ENCODE measurements around the gene PLPP2. TPM values are rescaled to one million over a fixed set of nuclear protein-coding genes. Genes with fewer than 3 reads are reported as not detected.

The PLPP2 gene
- polyA plus RNA-seq, 1 donor from 2014 or later, result 2.1 TPM

DNA sequence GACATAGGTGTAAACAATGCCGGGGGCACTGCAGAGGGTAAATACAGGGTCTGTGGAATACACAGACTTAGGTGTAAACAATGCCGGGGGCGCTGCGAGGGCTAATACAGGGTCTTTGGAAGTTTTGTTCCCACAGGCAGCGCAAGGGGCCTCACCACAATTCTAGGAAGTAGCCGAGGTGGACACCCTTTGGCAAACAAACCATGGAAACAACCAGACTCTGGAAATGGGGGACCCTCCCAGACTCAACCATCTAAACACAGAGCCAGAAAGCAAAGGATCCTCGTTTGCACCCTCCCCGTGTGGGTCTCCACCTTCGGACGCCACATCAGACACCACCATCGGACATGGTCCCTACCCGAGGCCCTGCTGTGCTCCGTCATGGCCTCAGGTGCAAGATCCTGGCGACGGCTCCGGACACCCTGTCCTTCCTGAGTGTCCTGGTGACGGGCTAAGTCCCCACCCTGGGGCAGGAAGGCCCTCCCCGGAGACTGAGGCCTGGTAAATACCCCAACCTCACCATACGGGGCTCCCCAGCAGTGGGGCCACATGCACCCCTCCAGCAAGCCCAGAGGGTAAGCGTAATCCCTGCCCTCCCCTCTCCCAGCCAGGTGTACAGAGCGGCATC, 16.7 kb upstream of the PLPP2 start:
- Histone ChIP-seq H3K4me3 (ENCODE audit: low read length) (no peak overlapping the region), H3K9me2 (ENCODE audit: insufficient read depth, low read length) (no peaks in the 10 kb centered on the region), H3K9me3 (ENCODE audit: low read length) (no peaks in the 10 kb centered on the region), H3F3A (ENCODE audit: insufficient read depth, low read length, poor library complexity, severe bottlenecking) (no peaks in the 10 kb centered on the region), H3K36me3 (ENCODE audit: insufficient read depth, low read length) (no peaks in the 10 kb centered on the region), H3K79me2 (replicated peaks; ENCODE audit: insufficient read depth, low read length) (no peaks in the 10 kb centered on the region), H2AFZ (ENCODE audit: low read depth, low read length) (no peak overlapping the region), H3K27ac (ENCODE audit: low read length) (no peak overlapping the region), H3K27me3 (ENCODE audit: insufficient read depth, low read depth, low read length) (no peaks in the 10 kb centered on the region), H3K9ac (ENCODE audit: low read length) (no peak overlapping the region), H3K4me2 (ENCODE audit: low read length) (no peak overlapping the region), H4K20me1 (ENCODE audit: insufficient read depth) (no peaks in the 10 kb centered on the region)
- TF ChIP-seq EP300 (conservative IDR thresholded peaks at IDR 0.05; ENCODE audit: poor library complexity, severe bottlenecking) (no peak), SMC3 (conservative IDR thresholded peaks at IDR 0.05; ENCODE audit: poor library complexity) (no peak), MXI1 (conservative IDR thresholded peaks at IDR 0.05; ENCODE audit: poor library complexity, severe bottlenecking) (no peak), TAF1 (IDR thresholded peaks at IDR 0.05; ENCODE audit: low read depth) (no peak), RAD21 (conservative IDR thresholded peaks at IDR 0.05) (no peak), POLR2AphosphoS5 (IDR thresholded peaks at IDR 0.05) (no peak), EZH2 (IDR thresholded peaks at IDR 0.05; ENCODE audit: borderline replicate concordance, insufficient read depth, low read length, poor library complexity, severe bottlenecking) (no peak)
- TF ChIP-seq, protein P1, sequence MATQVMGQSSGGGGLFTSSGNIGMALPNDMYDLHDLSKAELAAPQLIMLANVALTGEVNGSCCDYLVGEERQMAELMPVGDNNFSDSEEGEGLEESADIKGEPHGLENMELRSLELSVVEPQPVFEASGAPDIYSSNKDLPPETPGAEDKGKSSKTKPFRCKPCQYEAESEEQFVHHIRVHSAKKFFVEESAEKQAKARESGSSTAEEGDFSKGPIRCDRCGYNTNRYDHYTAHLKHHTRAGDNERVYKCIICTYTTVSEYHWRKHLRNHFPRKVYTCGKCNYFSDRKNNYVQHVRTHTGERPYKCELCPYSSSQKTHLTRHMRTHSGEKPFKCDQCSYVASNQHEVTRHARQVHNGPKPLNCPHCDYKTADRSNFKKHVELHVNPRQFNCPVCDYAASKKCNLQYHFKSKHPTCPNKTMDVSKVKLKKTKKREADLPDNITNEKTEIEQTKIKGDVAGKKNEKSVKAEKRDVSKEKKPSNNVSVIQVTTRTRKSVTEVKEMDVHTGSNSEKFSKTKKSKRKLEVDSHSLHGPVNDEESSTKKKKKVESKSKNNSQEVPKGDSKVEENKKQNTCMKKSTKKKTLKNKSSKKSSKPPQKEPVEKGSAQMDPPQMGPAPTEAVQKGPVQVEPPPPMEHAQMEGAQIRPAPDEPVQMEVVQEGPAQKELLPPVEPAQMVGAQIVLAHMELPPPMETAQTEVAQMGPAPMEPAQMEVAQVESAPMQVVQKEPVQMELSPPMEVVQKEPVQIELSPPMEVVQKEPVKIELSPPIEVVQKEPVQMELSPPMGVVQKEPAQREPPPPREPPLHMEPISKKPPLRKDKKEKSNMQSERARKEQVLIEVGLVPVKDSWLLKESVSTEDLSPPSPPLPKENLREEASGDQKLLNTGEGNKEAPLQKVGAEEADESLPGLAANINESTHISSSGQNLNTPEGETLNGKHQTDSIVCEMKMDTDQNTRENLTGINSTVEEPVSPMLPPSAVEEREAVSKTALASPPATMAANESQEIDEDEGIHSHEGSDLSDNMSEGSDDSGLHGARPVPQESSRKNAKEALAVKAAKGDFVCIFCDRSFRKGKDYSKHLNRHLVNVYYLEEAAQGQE (IDR thresholded peaks at IDR 0.05; ENCODE audit: borderline replicate concordance), result no peak
- TF ChIP-seq, protein P2, sequence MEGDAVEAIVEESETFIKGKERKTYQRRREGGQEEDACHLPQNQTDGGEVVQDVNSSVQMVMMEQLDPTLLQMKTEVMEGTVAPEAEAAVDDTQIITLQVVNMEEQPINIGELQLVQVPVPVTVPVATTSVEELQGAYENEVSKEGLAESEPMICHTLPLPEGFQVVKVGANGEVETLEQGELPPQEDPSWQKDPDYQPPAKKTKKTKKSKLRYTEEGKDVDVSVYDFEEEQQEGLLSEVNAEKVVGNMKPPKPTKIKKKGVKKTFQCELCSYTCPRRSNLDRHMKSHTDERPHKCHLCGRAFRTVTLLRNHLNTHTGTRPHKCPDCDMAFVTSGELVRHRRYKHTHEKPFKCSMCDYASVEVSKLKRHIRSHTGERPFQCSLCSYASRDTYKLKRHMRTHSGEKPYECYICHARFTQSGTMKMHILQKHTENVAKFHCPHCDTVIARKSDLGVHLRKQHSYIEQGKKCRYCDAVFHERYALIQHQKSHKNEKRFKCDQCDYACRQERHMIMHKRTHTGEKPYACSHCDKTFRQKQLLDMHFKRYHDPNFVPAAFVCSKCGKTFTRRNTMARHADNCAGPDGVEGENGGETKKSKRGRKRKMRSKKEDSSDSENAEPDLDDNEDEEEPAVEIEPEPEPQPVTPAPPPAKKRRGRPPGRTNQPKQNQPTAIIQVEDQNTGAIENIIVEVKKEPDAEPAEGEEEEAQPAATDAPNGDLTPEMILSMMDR (IDR thresholded peaks at IDR 0.05; ENCODE audit: poor library complexity, severe bottlenecking), result no peak

DNA sequence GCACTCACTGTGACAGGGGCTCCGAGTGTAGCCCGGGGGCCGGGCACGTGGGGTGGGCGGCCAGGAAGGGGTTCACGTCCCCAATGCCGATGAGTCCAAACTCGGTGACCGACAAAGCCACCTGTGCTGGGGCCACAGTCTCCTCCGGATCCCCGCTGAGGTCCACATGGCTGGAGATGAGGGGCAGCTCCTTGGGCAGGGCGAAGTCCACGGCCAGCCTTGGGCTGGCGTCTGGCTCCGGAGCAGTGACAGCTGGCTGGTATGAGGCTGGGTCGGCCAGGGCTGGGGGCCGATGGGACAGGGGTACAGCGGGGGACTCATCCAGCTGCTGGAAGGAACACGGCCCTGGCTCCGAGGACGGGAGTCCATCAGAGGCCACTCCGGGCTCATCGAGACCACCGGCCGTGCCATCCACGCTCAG, 15.9 kb upstream of the PLPP2 start:
- Histone ChIP-seq H3K4me2 (ENCODE audit: low read length) (no peak overlapping the region), H3K27ac (ENCODE audit: low read length) (no peak overlapping the region), H3K9ac (ENCODE audit: low read length) (no peak overlapping the region), H4K20me1 (ENCODE audit: insufficient read depth) (no peaks in the 10 kb centered on the region), H3K36me3 (ENCODE audit: insufficient read depth, low read length) (no peaks in the 10 kb centered on the region), H3K79me2 (replicated peaks; ENCODE audit: insufficient read depth, low read length) (no peaks in the 10 kb centered on the region), H2AFZ (ENCODE audit: low read depth, low read length) (no peak overlapping the region), H3K27me3 (ENCODE audit: insufficient read depth, low read depth, low read length) (no peaks in the 10 kb centered on the region), H3K9me2 (ENCODE audit: insufficient read depth, low read length) (no peaks in the 10 kb centered on the region), H3K4me3 (ENCODE audit: low read length) (no peak overlapping the region), H3F3A (ENCODE audit: insufficient read depth, low read length, poor library complexity, severe bottlenecking) (no peaks in the 10 kb centered on the region), H3K9me3 (ENCODE audit: low read length) (no peaks in the 10 kb centered on the region)
- TF ChIP-seq, protein P2 (IDR thresholded peaks at IDR 0.05; ENCODE audit: poor library complexity, severe bottlenecking), result no peak
- no peak for TF ChIP-seq SMC3 (conservative IDR thresholded peaks at IDR 0.05; ENCODE audit: poor library complexity)
- TF ChIP-seq, protein P1 (IDR thresholded peaks at IDR 0.05; ENCODE audit: borderline replicate concordance), result no peak
- no peak for TF ChIP-seq RAD21 (conservative IDR thresholded peaks at IDR 0.05)
- TF ChIP-seq MXI1 (conservative IDR thresholded peaks at IDR 0.05; ENCODE audit: poor library complexity, severe bottlenecking), result no peak
- no peak for TF ChIP-seq EZH2 (IDR thresholded peaks at IDR 0.05; ENCODE audit: borderline replicate concordance, insufficient read depth, low read length, poor library complexity, severe bottlenecking)
- TF ChIP-seq EP300 (conservative IDR thresholded peaks at IDR 0.05; ENCODE audit: poor library complexity, severe bottlenecking), result no peak
- TF ChIP-seq POLR2AphosphoS5 (IDR thresholded peaks at IDR 0.05), result no peak
- no peak for TF ChIP-seq TAF1 (IDR thresholded peaks at IDR 0.05; ENCODE audit: low read depth)
